SJCRH30 (cell line): ENCODE data around the gene BHLHA15. TPM values are rescaled to one million over a fixed set of nuclear protein-coding genes. Genes with fewer than 3 reads are reported as not detected.

ENCODE experiments used
- DNase-seq, 2 experiments: peaks; one replicate each; pipeline ENCODE4 v3.0.0-alpha.2; 2015 to 2020
- H3K27ac ChIP-seq: fragments of 250-450 bp; sonication (Bioruptor Pico); 2 replicates; pipeline ENCODE4 v1.5.1; 2020; ENCODE audit warnings: mild to moderate bottlenecking, moderate library complexity
- H3K27me3 ChIP-seq: fragments of 250-450 bp; sonication (Bioruptor Pico); 2 replicates; pipeline ENCODE4 v1.5.1; 2020; ENCODE audit warnings: mild to moderate bottlenecking, moderate library complexity
- H3K36me3 ChIP-seq: fragments of 250-450 bp; sonication (Bioruptor Pico); 2 replicates; pipeline ENCODE4 v1.5.1; 2020; ENCODE audit warnings: mild to moderate bottlenecking, moderate library complexity
- H3K4me1 ChIP-seq: fragments of 250-450 bp; sonication (Bioruptor Pico); 2 replicates; pipeline ENCODE4 v1.5.1; 2020; ENCODE audit warnings: mild to moderate bottlenecking, moderate library complexity
- H3K4me3 ChIP-seq: fragments of 250-450 bp; sonication (Bioruptor Pico); 2 replicates; pipeline ENCODE4 v1.5.1; 2020; ENCODE audit warnings: mild to moderate bottlenecking, moderate library complexity
- H3K9me3 ChIP-seq: fragments of 250-450 bp; sonication (Bioruptor Pico); replicated peaks from 2 replicates; pipeline ENCODE4 v1.5.1; 2020; ENCODE audit warnings: mild to moderate bottlenecking, moderate library complexity
- total RNA-seq: library from RNA; depleted of rRNA; stranded (reverse); fragments of >200 nt; shearing (Covaris generic); gene quantifications from 2 replicates; pipeline ENCODE4 v1.2.3, GENCODE V29; 2014

Gene BHLHA15
- total RNA-seq, 1 experiment from 2014 or later, result not detected

DNA sequence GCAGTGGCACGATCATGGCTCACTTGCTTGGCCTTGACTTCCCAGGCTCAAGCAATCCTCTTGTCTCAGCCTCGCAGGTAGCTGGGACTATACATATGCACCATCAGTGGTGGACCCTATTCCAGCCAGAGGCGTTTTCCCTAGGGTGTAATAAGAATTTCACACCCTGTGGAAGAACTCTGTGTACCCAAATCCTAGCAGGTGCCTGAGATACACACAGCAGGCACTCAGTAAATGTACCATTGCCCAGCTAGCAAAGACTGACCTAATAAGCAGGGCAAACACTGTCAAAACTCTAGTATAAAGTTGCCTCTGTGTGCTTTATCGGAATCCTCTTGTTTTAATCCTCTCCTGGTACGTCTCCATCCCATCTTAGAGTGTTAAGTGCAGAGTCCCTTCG lies 33.7 kb upstream of the BHLHA15 start:
- Histone ChIP-seq H3K36me3 (0 out of 2 replicates have a peak, but pooled peaks cover 2% of the 10 kb centered on the region), H3K27me3 (no peaks in the 10 kb centered on the region), H3K9me3 (no peaks in the 10 kb centered on the region), H3K27ac (no peak overlapping the region), H3K4me3 (no peak overlapping the region), H3K4me1 (0 out of 2 replicates have a peak, but pooled peaks cover 3% of the 10 kb centered on the region)
- no peak for DNase-seq

DNA sequence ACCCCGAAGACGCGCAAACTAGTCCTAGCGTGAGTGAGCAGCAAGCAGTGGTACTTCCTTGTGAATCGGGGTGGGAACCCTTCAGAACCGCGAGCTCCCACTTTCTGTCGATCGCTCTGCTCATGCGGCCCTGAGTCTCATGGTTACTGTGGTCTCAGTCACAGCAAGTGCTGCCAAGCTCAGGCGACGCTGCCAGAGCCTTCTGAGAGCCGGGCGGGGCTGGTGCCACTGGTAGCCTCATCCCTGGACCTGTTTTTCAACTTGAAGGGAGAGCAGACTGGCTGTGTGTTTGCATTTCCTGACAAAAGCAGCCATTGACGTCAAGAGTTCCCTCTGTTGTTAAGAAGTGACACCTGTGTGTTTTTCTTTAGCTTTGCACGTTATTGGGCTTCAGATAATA lies 32.9 kb upstream of the BHLHA15 start:
- H3K4me1 ChIP-seq, result 0 out of 2 replicates have a peak, but pooled peaks cover 3% of the 10 kb centered on the region
- H3K9me3 ChIP-seq, result no peaks in the 10 kb centered on the region
- H3K27me3 ChIP-seq, result no peaks in the 10 kb centered on the region
- H3K4me3 ChIP-seq, result no peak overlapping the region
- 0 out of 2 replicates have a peak, but pooled peaks cover 2% of the 10 kb centered on the region for H3K36me3 ChIP-seq
- H3K27ac ChIP-seq, result no peak overlapping the region
- DNase-seq, result no peak

GRCh38 chr7:98178762-98179490 lies 32.3 kb upstream of the BHLHA15 start:
- Histone ChIP-seq H3K4me1 (0 out of 2 replicates have a peak, but pooled peaks cover 3% of the 10 kb centered on the region), H3K27ac (no peak overlapping the region), H3K4me3 (no peak overlapping the region), H3K36me3 (0 out of 2 replicates have a peak, but pooled peaks cover 2% of the 10 kb centered on the region), H3K9me3 (no peaks in the 10 kb centered on the region), H3K27me3 (no peaks in the 10 kb centered on the region)
- no peak for DNase-seq

DNA sequence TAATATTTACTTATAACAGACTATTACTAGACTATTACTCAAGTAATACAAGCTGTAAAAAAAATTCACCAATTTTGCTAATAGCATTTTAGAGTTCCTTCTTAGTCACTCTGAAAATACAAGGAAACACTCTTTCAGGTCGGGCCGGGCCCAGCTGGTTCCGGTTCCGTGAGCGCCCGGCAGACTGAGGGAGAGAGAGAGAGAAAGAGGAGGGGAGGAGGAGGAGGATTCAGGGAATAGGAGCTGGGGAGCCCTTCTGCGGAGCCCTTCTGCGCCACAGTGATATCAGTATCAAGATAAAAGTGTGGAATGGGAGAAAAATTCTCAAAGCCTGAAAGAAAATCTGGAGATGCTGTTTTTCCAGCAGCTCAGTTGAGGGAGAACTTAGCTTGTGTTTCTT lies 30.5 kb upstream of the BHLHA15 start:
- Histone ChIP-seq H3K9me3 (no peaks in the 10 kb centered on the region), H3K27me3 (no peaks in the 10 kb centered on the region), H3K27ac (no peak overlapping the region), H3K4me3 (no peak overlapping the region), H3K36me3 (0 out of 2 replicates have a peak, but pooled peaks cover 2% of the 10 kb centered on the region), H3K4me1 (0 out of 2 replicates have a peak, but pooled peaks cover 3% of the 10 kb centered on the region)
- no peak for DNase-seq

DNA sequence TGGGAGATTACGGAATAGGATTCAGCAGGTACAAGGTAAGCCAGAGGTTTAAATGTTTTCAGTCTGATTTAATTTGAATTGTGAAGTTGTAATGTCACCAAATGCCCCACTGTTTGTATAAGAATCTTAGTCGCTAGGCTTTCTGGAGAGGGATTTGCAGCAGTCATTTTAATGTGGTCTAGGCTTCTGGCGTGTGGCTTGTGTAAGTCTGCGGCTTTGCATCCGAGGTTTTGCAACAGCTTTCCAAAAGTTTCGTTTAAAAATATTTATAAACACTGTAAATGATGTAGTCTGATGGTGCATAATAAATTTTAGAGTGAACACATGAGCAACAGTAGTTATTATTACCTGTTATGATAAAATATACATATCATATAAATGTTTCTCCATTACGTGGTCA lies 26.1 kb upstream of the BHLHA15 start:
- no peak overlapping the region for H3K27ac ChIP-seq
- no peaks in the 10 kb centered on the region for H3K27me3 ChIP-seq
- H3K36me3 ChIP-seq, result peaks cover 8% of the 10 kb centered on the region; the same call in 1 of the 2 replicates

GRCh38 chr7:98186452-98187137 lies 24.6 kb upstream of the BHLHA15 start:
- no peaks in the 10 kb centered on the region for H3K27me3 ChIP-seq
- no peaks in the 10 kb centered on the region for H3K9me3 ChIP-seq
- H3K36me3 ChIP-seq, result peaks cover 11% of the 10 kb centered on the region
- DNase-seq, result no peak
- H3K4me1 ChIP-seq, result no peaks in the 10 kb centered on the region
- H3K27ac ChIP-seq, result no peak overlapping the region
- H3K4me3 ChIP-seq, result no peak overlapping the region

More for the DNA sequence above, 26.1 kb upstream of the BHLHA15 start:
- Histone ChIP-seq H3K4me3 (no peak overlapping the region), H3K9me3 (no peaks in the 10 kb centered on the region), H3K4me1 (no peaks in the 10 kb centered on the region)
- no peak for DNase-seq

GRCh38 chr7:98187138-98187502 lies 24.1 kb upstream of the BHLHA15 start:
- Histone ChIP-seq H3K4me1 (no peaks in the 10 kb centered on the region), H3K27me3 (no peaks in the 10 kb centered on the region), H3K27ac (no peak overlapping the region), H3K36me3 (peaks cover 12% of the 10 kb centered on the region), H3K4me3 (no peak overlapping the region), H3K9me3 (no peaks in the 10 kb centered on the region)
- DNase-seq, result no peak

GRCh38 chr7:98189559-98189958 lies 21.7 kb upstream of the BHLHA15 start:
- no peak overlapping the region for H3K4me3 ChIP-seq
- no peaks in the 10 kb centered on the region for H3K4me1 ChIP-seq
- H3K27me3 ChIP-seq, result no peaks in the 10 kb centered on the region
- H3K27ac ChIP-seq, result no peak overlapping the region
- no peak for DNase-seq
- H3K36me3 ChIP-seq, result peaks cover 23% of the 10 kb centered on the region
- no peaks in the 10 kb centered on the region for H3K9me3 ChIP-seq

DNA sequence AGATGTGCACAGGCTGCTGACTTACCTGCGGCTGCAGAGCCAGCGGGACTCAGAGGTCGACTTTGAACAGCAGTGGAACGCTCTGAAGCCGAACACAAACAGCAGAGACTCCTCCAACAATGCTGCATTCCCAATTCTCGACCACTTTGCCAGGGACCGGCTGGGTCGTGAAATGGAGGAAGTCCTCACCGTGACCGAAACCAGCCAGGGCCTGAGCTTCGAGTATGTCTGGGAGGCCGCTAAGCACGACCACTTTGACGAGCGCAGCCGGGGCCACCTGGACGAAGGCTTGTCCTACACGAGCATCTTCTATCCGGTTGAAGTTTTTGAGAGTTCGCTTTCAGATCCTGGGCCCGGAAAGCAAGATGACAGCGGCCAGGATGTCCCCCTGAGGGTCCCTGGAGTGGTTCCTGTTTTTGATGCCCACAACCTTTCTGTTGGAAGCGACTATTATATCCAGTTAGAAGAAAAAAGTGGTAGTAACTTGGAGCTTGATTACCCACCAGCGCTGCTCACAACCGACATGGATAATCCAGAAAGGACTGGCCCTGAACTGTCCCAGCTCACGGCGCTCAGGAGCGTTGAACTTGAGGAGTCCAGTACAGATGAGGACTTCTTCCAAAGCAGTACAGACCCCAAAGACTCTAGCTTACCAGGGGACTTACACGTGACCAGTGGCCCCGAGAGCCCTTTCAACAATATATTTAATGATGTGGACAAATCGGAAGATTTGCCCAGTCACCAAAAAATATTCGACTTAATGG lies 19.4 kb upstream of the BHLHA15 start:
- Histone ChIP-seq H3K4me1 (no peaks in the 10 kb centered on the region), H3K9me3 (no peaks in the 10 kb centered on the region), H3K4me3 (no peak overlapping the region), H3K27me3 (no peaks in the 10 kb centered on the region), H3K36me3 (peaks cover 23% of the 10 kb centered on the region), H3K27ac (no peak overlapping the region)
- no peak for DNase-seq

GRCh38 chr7:98192781-98193457 lies 18.3 kb upstream of the BHLHA15 start:
- Histone ChIP-seq H3K36me3 (peaks cover 23% of the 10 kb centered on the region), H3K4me1 (no peaks in the 10 kb centered on the region), H3K9me3 (no peaks in the 10 kb centered on the region), H3K4me3 (no peak overlapping the region), H3K27ac (no peak overlapping the region), H3K27me3 (no peaks in the 10 kb centered on the region)
- DNase-seq, result no peak

- peaks cover 20% of the 10 kb centered on the region for H3K36me3 ChIP-seq
- no peaks in the 10 kb centered on the region for H3K4me1 ChIP-seq
- H3K27ac ChIP-seq, result no peak overlapping the region
- no peaks in the 10 kb centered on the region for H3K27me3 ChIP-seq
- no peak overlapping the region for H3K4me3 ChIP-seq
- H3K9me3 ChIP-seq, result no peaks in the 10 kb centered on the region
- no peak for DNase-seq
These were observed 17.6 kb upstream of the BHLHA15 start for GRCh38 chr7:98193474-98194180.

DNA sequence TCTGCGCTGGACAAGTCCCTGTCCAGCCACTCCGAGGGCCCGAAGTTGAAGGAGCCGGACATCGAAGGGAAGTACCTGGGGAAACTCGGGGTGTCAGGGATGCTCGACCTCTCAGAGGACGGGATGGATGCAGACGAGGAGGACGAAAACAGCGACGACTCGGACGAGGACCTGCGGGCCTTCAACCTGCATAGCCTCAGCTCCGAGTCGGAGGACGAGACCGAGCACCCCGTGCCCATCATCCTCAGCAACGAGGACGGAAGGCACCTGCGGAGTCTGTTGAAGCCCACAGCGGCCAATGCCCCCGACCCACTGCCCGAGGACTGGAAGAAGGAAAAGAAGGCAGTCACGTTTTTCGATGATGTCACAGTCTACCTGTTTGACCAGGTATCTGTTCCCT lies 17.1 kb upstream of the BHLHA15 start:
- Histone ChIP-seq H3K4me3 (no peak overlapping the region), H3K9me3 (no peaks in the 10 kb centered on the region), H3K4me1 (no peaks in the 10 kb centered on the region), H3K27me3 (no peaks in the 10 kb centered on the region), H3K27ac (no peak overlapping the region), H3K36me3 (peaks cover 19% of the 10 kb centered on the region)
- no peak for DNase-seq

GRCh38 chr7:98194672-98195457 lies 16.4 kb upstream of the BHLHA15 start:
- Histone ChIP-seq H3K4me1 (no peaks in the 10 kb centered on the region), H3K27ac (no peak overlapping the region), H3K36me3 (peaks cover 19% of the 10 kb centered on the region), H3K9me3 (no peaks in the 10 kb centered on the region), H3K27me3 (no peaks in the 10 kb centered on the region), H3K4me3 (no peak overlapping the region)
- no peak for DNase-seq
